KMS-11 (cell line): ENCODE data around the gene ADRB1.

Source experiments
- H2AFZ ChIP-seq: fragments of 200-600 bp; sonication (generic); 2 replicates; pipeline ENCODE4 v1.6.1; 2016; ENCODE audit warnings: antibody characterized with exemption, mixed run types, low read depth
- H3K27ac ChIP-seq: fragments of 200-600 bp; sonication (generic); 2 replicates; pipeline ENCODE4 v1.6.1; 2016; ENCODE audit warnings: mild to moderate bottlenecking, mixed run types
- H3K27me3 ChIP-seq: fragments of 200-600 bp; sonication (generic); 2 replicates; pipeline ENCODE4 v1.6.1; 2017; ENCODE audit warnings: mild to moderate bottlenecking, low read depth, mixed run types, moderate library complexity; ENCODE audit not compliant: insufficient read depth
- H3K36me3 ChIP-seq: fragments of 200-600 bp; sonication (generic); 2 replicates; pipeline ENCODE4 v1.6.1; 2017; ENCODE audit warnings: mild to moderate bottlenecking, mixed run types; ENCODE audit not compliant: insufficient read depth
- H3K4me1 ChIP-seq: fragments of 200-600 bp; sonication (generic); 2 replicates; pipeline ENCODE4 v1.6.1; 2016; ENCODE audit warnings: mild to moderate bottlenecking, low read depth, mixed run types; ENCODE audit not compliant: poor library complexity, severe bottlenecking
- H3K4me2 ChIP-seq: fragments of 200-600 bp; sonication (generic); 2 replicates; pipeline ENCODE4 v1.7.0; 2016; ENCODE audit warnings: mild to moderate bottlenecking, mixed run types
- H3K4me3 ChIP-seq: fragments of 200-600 bp; sonication (generic); IDR thresholded peaks from 2 replicates; pipeline ENCODE4 v1.6.1; 2017; ENCODE audit warnings: low read depth, low read length, mixed read lengths; ENCODE audit not compliant: insufficient read depth
- H3K79me2 ChIP-seq: fragments of 200-600 bp; sonication (generic); 2 replicates; pipeline ENCODE4 v1.6.1; 2016; ENCODE audit warnings: low read depth, mixed run types; ENCODE audit not compliant: insufficient read depth
- H3K9ac ChIP-seq: fragments of 200-600 bp; sonication (generic); 2 replicates; pipeline ENCODE4 v1.6.1; 2016; ENCODE audit warnings: mild to moderate bottlenecking, mixed run types
- H4K20me1 ChIP-seq: fragments of 200-600 bp; sonication (generic); 2 replicates; pipeline ENCODE4 v1.6.1; 2016; ENCODE audit warnings: mild to moderate bottlenecking, mixed run types; ENCODE audit not compliant: insufficient read depth
- CTCF ChIP-seq: fragments of 200-600 bp; sonication (generic); conservative IDR thresholded peaks from 2 replicates; pipeline ENCODE4 v1.6.1; 2017; ENCODE audit warnings: low read depth, mild to moderate bottlenecking, antibody characterized with exemption, low read length, moderate library complexity, mixed read lengths

Gene ADRB1

GRCh38 chr10:114052255-114052654 is 8.6 kb downstream of the ADRB1 start:
- no peak overlapping the region for H3K4me3 ChIP-seq
- no peaks in the 10 kb centered on the region for H3K36me3 ChIP-seq
- H3K4me2 ChIP-seq: no peak overlapping the region
- H4K20me1 ChIP-seq: no peaks in the 10 kb centered on the region
- H3K27me3 ChIP-seq: no peaks in the 10 kb centered on the region
- no peak overlapping the region for H2AFZ ChIP-seq
- no peaks in the 10 kb centered on the region for H3K79me2 ChIP-seq
- no peak for TF ChIP-seq CTCF
- no peaks in the 10 kb centered on the region for H3K4me1 ChIP-seq
- H3K9ac ChIP-seq: no peak overlapping the region
- H3K27ac ChIP-seq: no peak overlapping the region

- TF ChIP-seq CTCF: no peak
- Histone ChIP-seq H3K9ac (no peak overlapping the region), H3K79me2 (no peaks in the 10 kb centered on the region), H3K27me3 (no peaks in the 10 kb centered on the region), H3K4me1 (no peaks in the 10 kb centered on the region), H3K4me2 (no peak overlapping the region), H3K4me3 (no peak overlapping the region), H4K20me1 (no peaks in the 10 kb centered on the region), H3K36me3 (no peaks in the 10 kb centered on the region), H3K27ac (no peak overlapping the region), H2AFZ (no peak overlapping the region)
Measured at GRCh38 chr10:114053946-114054345, 10.3 kb downstream of the ADRB1 start.

DNA sequence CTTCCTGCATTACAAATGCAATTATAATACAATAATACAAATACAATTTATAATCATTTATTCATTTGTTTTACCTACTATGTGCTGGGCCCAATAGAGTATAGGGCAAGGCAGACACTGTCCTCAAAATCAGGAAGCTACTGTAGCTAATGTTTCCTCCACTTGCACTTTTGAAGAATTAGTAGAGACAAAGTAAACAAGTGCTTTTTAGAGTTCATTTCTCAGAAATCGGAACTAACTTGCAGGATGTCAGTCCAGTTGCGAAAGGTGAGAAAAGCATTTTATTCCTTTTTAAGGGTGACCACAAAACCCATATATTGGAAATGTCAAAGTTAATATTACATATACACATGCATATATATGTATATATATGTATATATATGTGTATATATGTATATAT is 14.2 kb downstream of the ADRB1 start:
- H3K27ac ChIP-seq: no peak overlapping the region
- H3K36me3 ChIP-seq: no peaks in the 10 kb centered on the region
- H3K9ac ChIP-seq: no peak overlapping the region
- H3K79me2 ChIP-seq: no peaks in the 10 kb centered on the region
- H2AFZ ChIP-seq: no peak overlapping the region
- no peaks in the 10 kb centered on the region for H4K20me1 ChIP-seq
- no peaks in the 10 kb centered on the region for H3K4me1 ChIP-seq
- no peak overlapping the region for H3K4me2 ChIP-seq
- H3K27me3 ChIP-seq: no peaks in the 10 kb centered on the region
- no peak overlapping the region for H3K4me3 ChIP-seq
- no peak for TF ChIP-seq CTCF

DNA sequence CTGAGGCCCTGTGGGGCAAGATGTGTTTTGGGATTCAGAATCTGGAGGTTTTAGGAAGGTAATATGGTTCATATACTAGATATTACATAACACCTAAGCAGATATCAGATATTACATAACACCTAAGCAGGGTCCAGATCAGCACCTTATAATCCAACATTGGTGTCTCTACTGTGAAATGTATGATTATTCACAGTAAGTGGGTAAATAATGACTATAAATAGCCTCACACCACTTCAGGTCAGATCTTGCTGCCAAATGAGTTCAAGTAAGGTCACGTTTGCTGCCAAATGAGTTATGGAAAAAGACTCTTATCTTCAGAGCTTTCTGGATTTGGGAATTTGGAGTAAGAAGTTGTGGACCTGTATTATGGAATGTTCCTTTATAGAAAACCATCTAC is 14.6 kb downstream of the ADRB1 start:
- no peaks in the 10 kb centered on the region for H3K36me3 ChIP-seq
- no peak for TF ChIP-seq CTCF
- H3K79me2 ChIP-seq: no peaks in the 10 kb centered on the region
- H3K4me1 ChIP-seq: no peaks in the 10 kb centered on the region
- H3K27me3 ChIP-seq: no peaks in the 10 kb centered on the region
- H4K20me1 ChIP-seq: no peaks in the 10 kb centered on the region
- no peak overlapping the region for H3K4me2 ChIP-seq
- H3K4me3 ChIP-seq: no peak overlapping the region
- no peak overlapping the region for H3K9ac ChIP-seq
- no peak overlapping the region for H3K27ac ChIP-seq
- H2AFZ ChIP-seq: no peak overlapping the region

- no peak for TF ChIP-seq CTCF
- Histone ChIP-seq H3K4me3 (no peak overlapping the region), H3K79me2 (no peaks in the 10 kb centered on the region), H2AFZ (no peak overlapping the region), H3K4me2 (no peak overlapping the region), H3K36me3 (no peaks in the 10 kb centered on the region), H3K27me3 (no peaks in the 10 kb centered on the region), H3K27ac (no peak overlapping the region), H3K4me1 (no peaks in the 10 kb centered on the region), H3K9ac (no peak overlapping the region), H4K20me1 (no peaks in the 10 kb centered on the region)
Measured at GRCh38 chr10:114059561-114059960, 15.9 kb downstream of the ADRB1 start.
